GM21515 (cell line): ENCODE results near the gene KRT85.
"Not testable (repeated sequence)": the region's sequence is repeated elsewhere in the genome, so short reads cannot be mapped to it uniquely, and the experiment has no call there.

Source experiments
- ATAC-seq: cut with Tn5 transposase; IDR thresholded peaks from one replicate; pipeline ENCODE4 v1.9.1; 2021; ENCODE audit not compliant: unreplicated experiment

Gene KRT85

GRCh38 chr12:52350786-52351185, 16.5 kb downstream of the KRT85 start:
- ATAC-seq: no peak

GRCh38 chr12:52350021-52350620, 17.2 kb downstream of the KRT85 start:
- ATAC-seq: no peak

- ATAC-seq: no peak
Observed at GRCh38 chr12:52349196-52349595, 18.1 kb downstream of the KRT85 start.

GRCh38 chr12:52347551-52348510, 19.4 kb downstream of the KRT85 start:
- ATAC-seq: no peak

GRCh38 chr12:52347016-52347415, 20.3 kb downstream of the KRT85 start:
- no peak for ATAC-seq

GRCh38 chr12:52346593-52346992, 20.7 kb downstream of the KRT85 start:
- ATAC-seq: no peak

GRCh38 chr12:52345041-52345440, 22.2 kb downstream of the KRT85 start:
- not testable (repeated sequence) for ATAC-seq

GRCh38 chr12:52344111-52344510, 23.2 kb downstream of the KRT85 start:
- ATAC-seq: no peak

- ATAC-seq: no peak
Observed at GRCh38 chr12:52343550-52343949, 23.7 kb downstream of the KRT85 start.

- no peak for ATAC-seq
Observed at GRCh38 chr12:52342781-52343490, 24.3 kb downstream of the KRT85 start.

GRCh38 chr12:52341066-52341580, 26.2 kb downstream of the KRT85 start:
- ATAC-seq: no peak

GRCh38 chr12:52338241-52338960, 28.9 kb downstream of the KRT85 start:
- ATAC-seq: no peak

- ATAC-seq: no peak
Observed at GRCh38 chr12:52337054-52337453, 30.2 kb downstream of the KRT85 start.

GRCh38 chr12:52336641-52337040, 30.6 kb downstream of the KRT85 start:
- no peak for ATAC-seq

GRCh38 chr12:52335598-52336262, 31.6 kb downstream of the KRT85 start:
- ATAC-seq: no peak

- no peak for ATAC-seq
Observed at GRCh38 chr12:52334185-52334584, 33.1 kb downstream of the KRT85 start.

- ATAC-seq: no peak
Observed at GRCh38 chr12:52333321-52333720, 34.0 kb downstream of the KRT85 start.

GRCh38 chr12:52332381-52332780, 34.9 kb downstream of the KRT85 start:
- no peak for ATAC-seq

GRCh38 chr12:52331833-52332232, 35.4 kb downstream of the KRT85 start:
- no peak for ATAC-seq

GRCh38 chr12:52331039-52331438, 36.2 kb downstream of the KRT85 start:
- ATAC-seq: no peak
